Smooth muscle cell (in vitro differentiated cells): ENCODE measurements around the gene LONP2. TPM values are rescaled to one million over a fixed set of nuclear protein-coding genes. Genes with fewer than 3 reads are reported as not detected.

Experiments used
- DNase-seq: peaks from one replicate; lab custom pipeline; 2025; ENCODE audit not compliant: unreplicated experiment; lab: John Stamatoyannopoulos, UW
- H2AFZ ChIP-seq: fragments of 200-600 bp; sonication (generic); 2 replicates; pipeline ENCODE4 v1.6.0; 2016; ENCODE audit warnings: antibody characterized with exemption, low read depth, mild to moderate bottlenecking
- H3F3A ChIP-seq: fragments of 200-600 bp; sonication (generic); 2 replicates; pipeline ENCODE4 v1.6.0; 2017; ENCODE audit warnings: antibody characterized with exemption, low read depth
- H3K27ac ChIP-seq: fragments of 200-600 bp; sonication (generic); 2 replicates; pipeline ENCODE4 v1.5.1; 2016; ENCODE audit warnings: low read depth, mild to moderate bottlenecking
- H3K27me3 ChIP-seq: fragments of 200-600 bp; sonication (generic); 2 replicates; pipeline ENCODE4 v1.6.1; 2016; ENCODE audit warnings: low read depth, mild to moderate bottlenecking
- H3K36me3 ChIP-seq: fragments of 200-600 bp; sonication (generic); 2 replicates; pipeline ENCODE4 v1.5.1; 2016; ENCODE audit warnings: low read depth
- H3K4me1 ChIP-seq: fragments of 200-600 bp; sonication (generic); 2 replicates; pipeline ENCODE4 v1.5.1; 2016; ENCODE audit warnings: low read depth
- H3K4me2 ChIP-seq: fragments of 200-600 bp; sonication (generic); 2 replicates; pipeline ENCODE4 v1.6.0; 2016; ENCODE audit warnings: mild to moderate bottlenecking
- H3K4me3 ChIP-seq: fragments of 200-600 bp; sonication (generic); 2 replicates; pipeline ENCODE4 v1.5.1; 2016; ENCODE audit warnings: mild to moderate bottlenecking
- H3K79me2 ChIP-seq: fragments of 200-600 bp; sonication (generic); 2 replicates; pipeline ENCODE4 v1.6.0; 2016; ENCODE audit warnings: low read depth, mild to moderate bottlenecking
- H3K9ac ChIP-seq: fragments of 200-600 bp; sonication (generic); 2 replicates; pipeline ENCODE4 v1.6.0; 2016; ENCODE audit warnings: low read depth
- H3K9me3 ChIP-seq: fragments of 200-600 bp; sonication (generic); replicated peaks from 2 replicates; pipeline ENCODE4 v1.5.1; 2016; ENCODE audit warnings: low read depth
- H4K20me1 ChIP-seq: fragments of 200-600 bp; sonication (generic); 2 replicates; pipeline ENCODE4 v1.6.0; 2016; ENCODE audit warnings: low read depth
- CTCF ChIP-seq: fragments of 200-600 bp; sonication (generic); IDR thresholded peaks from 2 replicates; pipeline ENCODE4 v1.5.1; 2017; ENCODE audit warnings: borderline replicate concordance, mild to moderate bottlenecking, antibody characterized with exemption; ENCODE audit not compliant: insufficient read depth, poor library complexity, severe bottlenecking
- WGBS: methylation state at CpG from one replicate; pipeline ENCODE4 v1.1.7; 2016; ENCODE audit warnings: low lambda C conversion rate; 5-methylcytosine and 5-hydroxymethylcytosine counted together
- polyA plus RNA-seq: library from polyadenylated mRNA; unstranded; fragments of >200 nt; fragmentation: Nextera tagmentation; extraction: Ambion mirVana; gene quantifications from 2 replicates; pipeline ENCODE4 v1.2.1, GENCODE V29; 2016
- total RNA-seq: library from RNA; depleted of rRNA; stranded (reverse); fragments of >200 nt; gene quantifications from 2 replicates; pipeline ENCODE4 v1.2.3, GENCODE V29; 2014

The LONP2 gene
- total and polyA plus RNA-seq, 2 experiments from 2014 or later = 30.4 to 37.4 TPM

- 10% methylated on average over 21 of the region's 21 CpGs for WGBS
- Histone ChIP-seq H3K79me2 (peaks cover 94% of the 10 kb centered on the region), H4K20me1 (peaks cover 98% of the 10 kb centered on the region)
Measured at GRCh38 chr16:48366165-48367093, 122.3 kb downstream of the LONP2 start.

GRCh38 chr16:48367441-48368049 is 123.4 kb downstream of the LONP2 start:
- no peak for TF ChIP-seq CTCF
- Histone ChIP-seq H4K20me1 (peaks cover 98% of the 10 kb centered on the region), H3K79me2 (peaks cover 94% of the 10 kb centered on the region), H3K27ac (peak overlapping the region; percentile 96), H3K9ac (peak overlapping the region; percentile 87), H3K4me2 (peak overlapping the region; percentile 88), H3K36me3 (no peaks in the 10 kb centered on the region), H2AFZ (no peak overlapping the region), H3F3A (peaks cover 18% of the 10 kb centered on the region), H3K9me3 (no peaks in the 10 kb centered on the region), H3K4me3 (no peak overlapping the region), H3K27me3 (no peaks in the 10 kb centered on the region), H3K4me1 (peaks cover 31% of the 10 kb centered on the region)
- DNase-seq = no peak
- 83% methylated on average over 2 of the region's 2 CpGs for WGBS

More at GRCh38 chr16:48366165-48367093, 122.3 kb downstream of the LONP2 start:
- Histone ChIP-seq H3K27ac (peak overlapping the region; percentile 96), H3K9me3 (no peaks in the 10 kb centered on the region), H2AFZ (no peak overlapping the region), H3K36me3 (no peaks in the 10 kb centered on the region), H3K4me1 (peaks cover 31% of the 10 kb centered on the region), H3K4me2 (peak overlapping the region; percentile 88), H3K27me3 (no peaks in the 10 kb centered on the region), H3F3A (peaks cover 15% of the 10 kb centered on the region), H3K9ac (peak overlapping the region; percentile 87), H3K4me3 (peak overlapping the region; percentile 67)
- no peak for TF ChIP-seq CTCF
- DNase-seq = no peak

- Histone ChIP-seq H3K79me2 (peaks cover 94% of the 10 kb centered on the region), H3K9me3 (no peaks in the 10 kb centered on the region), H3K4me2 (no peak overlapping the region), H3K4me1 (peaks cover 28% of the 10 kb centered on the region), H3F3A (peaks cover 18% of the 10 kb centered on the region), H4K20me1 (peaks cover 98% of the 10 kb centered on the region), H3K27me3 (no peaks in the 10 kb centered on the region), H2AFZ (no peak overlapping the region), H3K4me3 (no peak overlapping the region), H3K27ac (no peak overlapping the region), H3K9ac (no peak overlapping the region), H3K36me3 (no peaks in the 10 kb centered on the region)
- no peak for DNase-seq
- TF ChIP-seq CTCF = no peak
- 90% methylated on average over 1 of the region's 1 CpG for WGBS
Measured at GRCh38 chr16:48369765-48370164, 125.7 kb downstream of the LONP2 start.
